H7 (cell line): ENCODE results near the gene LUZP4. TPM values are rescaled to one million over a fixed set of nuclear protein-coding genes. Genes with fewer than 3 reads are reported as not detected.

Experiments
- DNase-seq: peaks from one replicate; pipeline ENCODE4 v3.0.0; 2012
- H3K27me3 ChIP-seq: 2 replicates; pipeline ENCODE4 v1.6.0; 2011; ENCODE audit warnings: mild to moderate bottlenecking, low read length; ENCODE audit not compliant: control insufficient read depth, insufficient read depth
- H3K36me3 ChIP-seq: replicated peaks from 2 replicates; pipeline ENCODE4 v1.5.1; 2011; ENCODE audit warnings: low read length; ENCODE audit not compliant: control insufficient read depth, insufficient read depth
- H3K4me3 ChIP-seq: 2 replicates; pipeline ENCODE4 v1.5.1; 2011; ENCODE audit warnings: low read depth, mild to moderate bottlenecking, control low read depth, low read length, moderate library complexity; ENCODE audit not compliant: insufficient read depth
- total RNA-seq: library from RNA; depleted of rRNA; stranded (reverse); fragments of >200 nt; shearing (Covaris generic); gene quantifications from 2 replicates; pipeline ENCODE4 v1.2.3, GENCODE V29; 2014; rRNA removed

Gene LUZP4
- total RNA-seq, 1 experiment from 2014 or later, result not detected

- no peaks in the 10 kb centered on the region for H3K36me3 ChIP-seq
- no peaks in the 10 kb centered on the region for H3K27me3 ChIP-seq
- no peak for DNase-seq
- H3K4me3 ChIP-seq, result no peak overlapping the region
These were observed 59.1 kb downstream of the LUZP4 start for GRCh38 chrX:115348446-115349225.

- no peaks in the 10 kb centered on the region; the same call in 1 of the 2 replicates for H3K27me3 ChIP-seq
- no peaks in the 10 kb centered on the region for H3K36me3 ChIP-seq
- H3K4me3 ChIP-seq, result no peak overlapping the region
- DNase-seq, result no peak
These were observed 61.3 kb downstream of the LUZP4 start for GRCh38 chrX:115350711-115351381.

GRCh38 chrX:115356369-115356768 lies 66.9 kb downstream of the LUZP4 start:
- H3K36me3 ChIP-seq, result no peaks in the 10 kb centered on the region
- H3K27me3 ChIP-seq, result no peaks in the 10 kb centered on the region; the same call in 1 of the 2 replicates
- DNase-seq, result no peak
- H3K4me3 ChIP-seq, result no peak overlapping the region

Other genes starting within 250 kb of the LUZP4 start
- not detected in 2 replicates for gene RBMXL3, start 100.3 kb upstream of the LUZP4 start, total RNA-seq
- gene LRCH2, start 55.6 kb upstream of the LUZP4 start, total RNA-seq, result 4.5 and 7.5 TPM in 2 replicates